ENCODE data around the gene PAMR1. TPM values are rescaled to one million over a fixed set of nuclear protein-coding genes. Genes with fewer than 3 reads are reported as not detected.

The PAMR1 gene
- total RNA-seq, 1 donor from 2014 or later: 12.4 TPM

- intact Hi-C loops (cut with micrococcal nuclease): loop anchor here (5.0 kb wide), 1 partner anchor 461 kb away; no protein-coding TSS in a partner anchor
- no peak for DNase-seq
- no peak for ATAC-seq
Observed at GRCh38 chr11:35388061-35388460, 137.4 kb downstream of the PAMR1 start.

- intact Hi-C loops (cut with micrococcal nuclease): loop anchor here (5.0 kb wide), 1 partner anchor 460 kb away; no protein-coding TSS in a partner anchor
- DNase-seq (no peak), ATAC-seq (peak; percentile 52)
Observed at GRCh38 chr11:35387111-35387982, 138.1 kb downstream of the PAMR1 start.

DNA sequence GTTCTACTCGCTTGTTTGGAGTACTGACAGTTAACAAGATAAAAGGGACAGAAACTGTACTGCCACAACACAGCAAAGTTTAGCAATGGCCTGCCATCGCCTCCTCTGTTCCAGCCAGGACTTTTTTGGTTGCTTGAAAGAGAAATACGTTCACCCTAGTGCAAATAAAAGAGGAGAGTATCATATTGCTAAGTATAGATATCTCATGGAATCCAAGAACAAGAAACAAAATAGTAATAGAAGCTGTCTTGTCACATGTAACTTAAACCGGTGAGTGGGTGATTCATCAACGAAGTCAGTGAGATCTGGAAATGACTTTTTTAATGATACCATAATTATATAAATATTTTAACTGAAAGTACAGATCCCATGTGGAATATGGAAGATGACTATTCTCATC is 141.5 kb downstream of the PAMR1 start:
- intact Hi-C loops (cut with micrococcal nuclease): no loop called here
- DNase-seq (no peak), ATAC-seq (no peak)

Other genes with a start within 250 kb of the PAMR1 start
- 2.7 TPM for gene SLC1A2, start 106.1 kb downstream of the PAMR1 start, total RNA-seq
- gene FJX1, start 92.8 kb upstream of the PAMR1 start, total RNA-seq: 1.2 TPM
- gene TRIM44, start 137.2 kb upstream of the PAMR1 start, total RNA-seq: 38.5 TPM